Muscle of leg (tissue), 11 donors: Measurements from ENCODE around the gene SLC29A2. TPM values are rescaled to one million over a fixed set of nuclear protein-coding genes. Genes with fewer than 3 reads are reported as not detected.

Experiments
- DNase-seq: peaks from one replicate; pipeline ENCODE4 v3.0.0; 2013
- H3K27ac ChIP-seq: one replicate; pipeline ENCODE4 v1.5.1; 2013; ENCODE audit warnings: mild to moderate bottlenecking, low read length, control low read depth
- H3K27me3 ChIP-seq: one replicate; pipeline ENCODE4 v1.6.1; 2013; ENCODE audit warnings: low read length; ENCODE audit not compliant: control insufficient read depth, insufficient read depth
- H3K36me3 ChIP-seq: one replicate; pipeline ENCODE4 v1.6.1; 2013; ENCODE audit warnings: low read length; ENCODE audit not compliant: control insufficient read depth, insufficient read depth
- H3K4me1 ChIP-seq: one replicate; pipeline ENCODE4 v1.6.1; 2013; ENCODE audit warnings: low read length; ENCODE audit not compliant: control insufficient read depth, insufficient read depth
- H3K4me3 ChIP-seq: one replicate; pipeline ENCODE4 v1.5.1; 2013; ENCODE audit warnings: low read length, control low read depth
- H3K9me3 ChIP-seq: replicated peaks from 2 replicates; pipeline ENCODE4 v1.6.1; 2013; ENCODE audit warnings: low read depth, low read length; ENCODE audit not compliant: control insufficient read depth
- WGBS: methylation state at CpG from one replicate; pipeline ENCODE4 v1.1.5; 2013; ENCODE audit warnings: missing lambda C conversion rate; ENCODE audit not compliant: insufficient coverage; 5-methylcytosine and 5-hydroxymethylcytosine counted together
- polyA plus RNA-seq, 8 donors: library from polyadenylated mRNA; unstranded; fragments of 120-200 nt; gene quantifications; one replicate each; pipeline versions ENCODE4 v1.2.1 to v1.2.3, GENCODE V29; 2013; ENCODE audit warnings: inconsistent platforms in 1 of 8, low replicate concordance in 1 of 8; ENCODE audit not compliant: insufficient read length in 8 of 8, insufficient read depth in 1 of 8
- total RNA-seq: library from RNA; stranded (reverse); fragments of 120-200 nt; gene quantifications from one replicate; pipeline ENCODE4 v1.2.4, GENCODE V29; 2013

Gene SLC29A2
- total and polyA plus RNA-seq, 9 donors: 10.1 to 35.4 (median 27.5) TPM

DNA sequence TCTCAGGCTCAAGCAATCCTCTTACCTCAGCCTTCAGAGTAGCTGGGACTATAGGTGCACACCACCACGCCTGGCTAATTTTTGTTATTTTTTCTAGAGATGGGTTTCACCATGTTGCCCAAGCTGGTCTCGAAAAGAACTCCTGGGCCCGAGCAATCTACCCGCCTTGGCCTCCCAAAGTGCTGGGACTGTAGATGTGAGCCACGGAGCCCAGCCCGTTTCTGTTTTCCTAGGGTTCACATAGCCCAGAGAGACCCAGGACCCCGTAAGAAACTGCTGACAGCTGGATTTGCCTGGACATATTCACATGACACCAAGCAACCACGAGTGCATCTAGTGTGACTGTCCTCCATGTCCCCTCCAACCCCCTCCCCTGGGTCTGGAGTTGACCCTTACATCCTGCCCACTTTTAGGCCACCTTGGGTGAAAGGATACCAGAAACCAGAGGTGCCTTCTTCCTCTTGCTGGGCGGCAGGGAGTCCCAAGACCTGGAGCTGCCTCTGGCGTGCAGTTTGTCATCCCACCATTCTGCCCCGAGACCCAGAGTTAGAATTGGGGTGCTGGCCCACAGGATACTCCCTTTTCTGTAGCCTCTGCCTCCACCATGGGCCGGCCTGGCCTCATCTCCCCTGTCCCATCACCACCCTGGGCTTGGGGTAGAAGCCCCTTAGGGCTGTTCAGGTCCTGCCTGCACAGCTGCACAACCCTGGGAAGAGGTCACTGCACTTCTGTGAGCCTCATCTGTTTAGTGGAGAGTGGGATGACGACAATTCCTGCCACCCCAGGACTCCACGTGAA lies 31.7 kb downstream of the SLC29A2 start:
- 83% methylated on average over 8 of the region's 14 CpGs for WGBS

DNA sequence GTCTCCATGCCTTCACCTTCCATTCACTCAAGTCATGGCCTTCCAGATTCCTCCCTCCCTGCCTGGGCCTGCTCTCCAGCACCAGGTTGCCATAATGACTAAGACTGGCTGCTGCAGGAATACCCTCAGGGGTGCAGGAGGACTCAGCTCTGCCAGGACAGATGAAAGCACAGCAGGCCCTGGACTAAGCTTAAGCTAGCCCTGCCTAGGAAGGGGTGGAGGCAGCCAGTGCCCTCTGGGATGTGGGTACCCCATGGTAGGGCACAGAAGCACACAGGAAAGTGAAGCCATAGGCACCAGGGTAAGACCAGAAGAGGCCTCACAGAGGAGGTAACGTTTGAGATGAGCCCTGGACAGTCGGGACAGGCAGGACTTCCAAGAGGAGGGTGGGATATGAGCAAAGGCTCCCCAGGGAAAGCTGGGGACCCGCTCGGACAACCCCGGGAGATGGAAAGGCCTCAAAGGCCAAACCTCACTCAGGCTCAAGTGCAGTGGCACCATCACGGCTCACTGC lies 32.3 kb downstream of the SLC29A2 start:
- H3K4me3 ChIP-seq: no peak overlapping the region
- 86% methylated on average over 6 of the region's 6 CpGs for WGBS
- no peaks in the 10 kb centered on the region for H3K9me3 ChIP-seq
- H3K4me1 ChIP-seq: peaks cover 41% of the 10 kb centered on the region
- peaks cover 64% of the 10 kb centered on the region for H3K36me3 ChIP-seq
- peak; percentile 1 for DNase-seq
- no peak overlapping the region for H3K27ac ChIP-seq
- no peaks in the 10 kb centered on the region for H3K27me3 ChIP-seq

More for the DNA sequence above, 31.7 kb downstream of the SLC29A2 start:
- Histone ChIP-seq H3K4me3 (no peak overlapping the region), H3K36me3 (peaks cover 64% of the 10 kb centered on the region), H3K9me3 (no peaks in the 10 kb centered on the region), H3K27me3 (no peaks in the 10 kb centered on the region), H3K4me1 (peaks cover 41% of the 10 kb centered on the region), H3K27ac (no peak overlapping the region)
- no peak for DNase-seq

DNA sequence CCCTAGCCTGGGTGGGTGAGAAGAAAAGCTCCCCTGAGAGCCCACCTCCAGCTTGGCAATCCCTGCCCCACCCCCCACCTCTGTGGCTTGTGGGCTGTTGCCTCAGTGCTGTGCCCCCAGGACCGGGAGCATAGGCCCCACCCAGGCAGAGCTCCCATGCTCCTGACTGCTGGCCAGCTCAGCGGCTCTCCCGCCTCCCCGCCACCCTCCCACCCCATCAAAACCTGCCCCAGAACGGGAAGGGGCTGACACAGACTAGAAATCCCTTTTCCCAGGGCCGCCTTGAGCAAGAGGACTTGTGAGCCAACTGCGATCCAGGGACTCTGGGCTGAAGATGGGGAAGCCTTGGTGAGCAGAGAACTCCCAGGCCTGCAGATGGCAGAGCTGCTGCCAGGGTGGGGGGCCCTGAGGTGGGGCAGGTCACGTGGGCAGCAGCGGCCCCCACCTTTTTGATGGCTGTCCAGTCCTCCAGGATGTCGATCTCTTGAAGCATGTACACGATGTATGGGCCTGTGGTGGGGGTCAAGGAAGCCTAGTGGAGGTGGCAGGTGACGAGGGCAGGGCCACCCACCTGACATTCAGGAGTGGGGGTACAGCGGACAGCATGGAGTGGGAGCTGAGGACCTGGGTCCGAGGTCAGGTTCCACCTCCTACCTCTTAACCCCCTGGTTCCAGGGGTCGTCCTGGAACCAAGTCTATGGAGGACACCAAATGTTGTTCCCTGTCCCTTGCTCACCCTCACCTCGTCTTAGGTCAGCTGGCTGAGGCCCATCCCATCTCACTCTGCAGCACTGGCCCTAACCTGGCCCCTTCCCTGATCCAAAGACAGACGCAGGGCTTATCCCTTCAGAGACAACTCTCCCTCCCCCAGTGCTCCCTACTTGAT lies 33.0 kb downstream of the SLC29A2 start:
- Histone ChIP-seq H3K9me3 (no peaks in the 10 kb centered on the region), H3K27me3 (no peaks in the 10 kb centered on the region), H3K4me1 (peaks cover 37% of the 10 kb centered on the region), H3K36me3 (peaks cover 64% of the 10 kb centered on the region), H3K4me3 (no peak overlapping the region), H3K27ac (no peak overlapping the region)
- WGBS: 69% methylated on average over 14 of the region's 17 CpGs
- peak; percentile 9 for DNase-seq

DNA sequence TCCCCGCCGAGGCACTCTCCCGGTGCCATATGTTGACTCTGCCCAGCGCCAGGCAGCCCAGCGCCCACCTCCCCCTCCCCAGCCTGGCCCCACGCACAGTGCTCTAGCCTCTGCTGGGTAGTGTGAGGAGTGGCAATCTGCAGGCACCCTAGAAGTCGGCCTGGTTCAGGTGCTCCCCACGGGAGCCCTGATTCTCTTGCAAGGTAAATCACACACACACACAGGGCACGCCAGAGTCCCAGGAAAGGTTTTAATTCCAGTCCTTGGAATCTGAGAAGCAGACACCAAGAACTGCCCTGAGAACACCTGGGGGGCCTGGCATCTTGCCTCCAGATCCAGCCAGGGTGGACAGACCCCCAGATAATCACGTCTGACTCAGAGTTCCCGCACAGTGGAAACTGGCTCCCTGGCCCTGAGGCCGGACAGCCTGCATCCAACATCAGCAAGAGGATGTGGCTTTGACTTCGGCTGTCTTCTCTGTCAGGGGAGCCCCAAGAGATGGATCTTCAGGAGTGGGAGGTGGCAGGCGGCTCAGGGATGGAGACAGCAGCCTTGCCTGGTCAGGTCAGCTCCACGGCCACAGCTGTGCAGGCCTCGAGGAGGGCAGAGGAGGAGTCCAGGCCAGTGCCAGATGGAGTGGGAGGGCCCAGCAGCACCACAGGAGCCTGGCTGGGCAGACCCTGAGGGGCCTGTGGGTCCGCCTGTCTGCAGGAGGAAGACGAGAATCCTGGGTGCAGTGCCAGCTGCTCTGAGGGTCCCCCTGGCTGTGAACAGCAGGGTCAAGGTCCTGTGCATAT lies 34.3 kb downstream of the SLC29A2 start:
- 36% methylated on average over 9 of the region's 18 CpGs for WGBS
- DNase-seq: peak; percentile 22
- Histone ChIP-seq H3K27me3 (no peaks in the 10 kb centered on the region), H3K36me3 (peaks cover 61% of the 10 kb centered on the region), H3K4me1 (peaks cover 37% of the 10 kb centered on the region), H3K27ac (peak overlapping the region; percentile 86), H3K9me3 (no peaks in the 10 kb centered on the region), H3K4me3 (no peak overlapping the region)

DNA sequence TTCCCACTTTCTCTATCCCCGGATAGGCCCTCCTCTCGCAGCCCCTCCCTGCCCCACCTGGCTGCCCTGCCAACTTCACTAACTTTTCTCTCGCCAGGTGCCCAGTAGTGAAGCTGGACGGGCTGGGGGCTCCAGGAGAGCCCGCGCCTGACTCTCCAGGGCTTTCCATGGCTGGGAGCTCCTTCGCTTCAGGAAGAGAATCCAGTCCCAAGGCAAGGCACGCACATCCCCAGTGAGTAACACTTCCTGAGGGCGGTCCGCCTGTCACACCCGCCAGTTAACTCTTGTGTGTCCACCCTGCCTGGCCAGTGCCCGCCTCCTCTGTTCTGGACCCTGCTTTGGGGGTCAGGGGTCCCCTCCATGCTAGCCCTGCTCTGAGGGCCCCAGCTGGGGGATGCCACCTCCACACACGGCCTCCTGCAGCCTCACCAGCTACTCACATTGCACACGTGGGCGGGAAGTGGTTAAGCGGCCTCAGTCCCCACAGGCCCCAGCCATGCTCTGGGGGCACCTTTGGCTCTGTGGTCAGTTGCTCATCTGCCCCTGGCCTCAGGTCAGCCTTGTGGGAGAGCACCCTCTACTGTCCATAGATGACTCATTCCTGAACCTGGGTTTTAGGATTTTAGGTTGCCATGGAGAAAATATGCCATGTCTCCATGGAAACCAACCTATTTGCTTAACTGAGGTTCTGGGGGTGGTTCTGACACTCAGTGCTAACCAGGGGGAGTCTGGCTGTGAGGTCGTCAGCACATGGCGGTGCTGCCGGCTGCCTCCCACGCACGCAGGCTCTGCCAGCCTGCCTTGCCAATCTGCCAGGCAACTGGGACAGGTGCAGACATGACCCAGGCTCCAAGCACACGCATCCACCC lies 35.1 kb downstream of the SLC29A2 start, which contains the start of gene RIN1:
Gene RIN1 (minus strand): TSS at position 201 of the 869 bp plus-strand sequence. CDS start 32 bp downstream, at position 169.
- peak within 1 kb of the TSS; percentile 40 for H3K4me3 ChIP-seq
- H3K4me1 ChIP-seq: peaks cover 37% of the 10 kb centered on the region
- no peaks in the 10 kb centered on the region for H3K27me3 ChIP-seq
- peak; percentile 86 for DNase-seq
- peak within 1 kb of the TSS; percentile 86 for H3K27ac ChIP-seq
- no peaks in the 10 kb centered on the region for H3K9me3 ChIP-seq
- WGBS: 7% methylated on average over 20 of the region's 22 CpGs
- peaks cover 61% of the 10 kb centered on the region for H3K36me3 ChIP-seq

DNA sequence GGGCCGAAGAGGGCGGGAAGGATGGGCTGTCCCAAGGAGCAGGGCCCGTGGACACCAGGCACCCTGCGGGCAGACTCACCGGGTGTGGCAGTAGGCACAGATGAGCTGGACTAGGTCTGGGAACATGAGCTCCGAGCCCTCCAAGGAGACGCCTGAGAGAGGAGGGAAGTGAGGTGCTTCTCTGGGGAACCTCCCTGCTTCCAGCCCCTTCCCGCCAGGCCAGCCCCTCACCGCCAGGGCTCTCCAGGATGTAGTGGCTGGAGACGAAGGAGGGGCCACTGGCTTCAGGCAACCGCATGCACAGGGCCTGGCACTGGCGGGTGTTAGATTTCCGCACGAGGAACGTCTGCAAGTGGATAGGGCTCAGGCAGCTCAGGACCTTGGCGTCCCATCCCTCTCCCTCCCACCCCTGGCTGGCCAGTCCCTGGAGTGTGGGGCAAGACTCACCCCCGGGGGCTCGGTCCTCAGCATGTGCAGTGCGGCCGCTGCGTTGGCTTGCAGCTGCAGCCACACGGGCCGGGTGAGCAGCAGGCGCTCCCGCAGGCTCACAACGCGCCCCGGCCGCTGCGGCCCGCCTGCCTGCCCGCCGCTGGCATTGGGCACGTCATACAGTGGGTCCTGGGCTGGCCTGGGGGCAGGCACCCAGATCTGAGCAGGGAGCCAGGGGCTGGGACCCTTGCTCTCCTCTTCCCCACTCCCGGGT lies 35.9 kb downstream of the SLC29A2 start:
- no peaks in the 10 kb centered on the region for H3K27me3 ChIP-seq
- peaks cover 58% of the 10 kb centered on the region for H3K36me3 ChIP-seq
- H3K9me3 ChIP-seq: no peaks in the 10 kb centered on the region
- peaks cover 37% of the 10 kb centered on the region for H3K4me1 ChIP-seq
- H3K4me3 ChIP-seq: peak overlapping the region; percentile 40
- no peak for DNase-seq
- WGBS: 6% methylated on average over 29 of the region's 35 CpGs
- H3K27ac ChIP-seq: peak overlapping the region; percentile 86

DNA sequence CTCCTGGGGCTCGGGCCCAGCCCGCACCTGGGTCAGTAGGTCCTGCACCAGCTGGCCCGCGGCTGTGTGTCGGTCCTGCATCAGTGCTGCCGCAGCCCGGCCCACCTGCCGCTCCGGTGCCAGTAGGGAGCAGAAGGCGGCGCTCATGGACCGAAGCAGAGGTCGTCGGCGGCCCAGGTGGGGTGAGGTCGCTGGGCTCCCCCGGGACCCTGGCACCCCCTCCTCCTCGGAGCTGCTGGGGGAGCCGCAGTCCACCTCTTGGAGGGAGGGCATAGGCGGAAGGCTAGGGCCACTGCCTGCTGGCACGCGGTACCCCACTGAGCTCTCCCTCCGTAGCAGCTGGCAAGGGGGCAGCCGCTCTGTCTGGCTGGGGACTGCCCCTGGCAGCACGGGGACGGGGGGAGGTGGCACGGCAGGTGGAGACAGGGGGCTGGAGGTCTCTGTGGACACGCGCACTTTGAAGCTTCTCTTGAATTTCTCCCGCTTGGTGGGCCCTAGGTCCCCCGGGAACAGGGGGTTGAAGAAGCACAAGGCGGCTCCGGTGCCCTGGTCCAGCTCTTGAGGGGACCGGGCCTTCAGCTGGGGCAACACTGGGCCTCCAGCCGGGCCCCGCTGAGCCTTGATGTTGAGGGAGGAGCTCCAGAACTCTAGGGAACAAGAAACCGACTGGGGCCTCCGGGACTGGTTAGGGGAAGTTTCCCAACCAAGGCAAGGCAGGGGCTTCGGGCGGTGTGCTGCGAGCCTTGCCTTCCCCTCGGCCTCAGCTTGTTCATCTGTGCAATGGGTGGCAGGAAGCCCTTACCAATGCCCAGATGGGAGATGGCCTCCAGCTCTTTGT lies 36.7 kb downstream of the SLC29A2 start:
- Histone ChIP-seq H3K4me1 (peaks cover 37% of the 10 kb centered on the region), H3K36me3 (peaks cover 49% of the 10 kb centered on the region), H3K27ac (no peak overlapping the region), H3K4me3 (peak overlapping the region; percentile 40), H3K27me3 (no peaks in the 10 kb centered on the region), H3K9me3 (no peaks in the 10 kb centered on the region)
- no peak for DNase-seq
- WGBS: 61% methylated on average over 30 of the region's 42 CpGs

DNA sequence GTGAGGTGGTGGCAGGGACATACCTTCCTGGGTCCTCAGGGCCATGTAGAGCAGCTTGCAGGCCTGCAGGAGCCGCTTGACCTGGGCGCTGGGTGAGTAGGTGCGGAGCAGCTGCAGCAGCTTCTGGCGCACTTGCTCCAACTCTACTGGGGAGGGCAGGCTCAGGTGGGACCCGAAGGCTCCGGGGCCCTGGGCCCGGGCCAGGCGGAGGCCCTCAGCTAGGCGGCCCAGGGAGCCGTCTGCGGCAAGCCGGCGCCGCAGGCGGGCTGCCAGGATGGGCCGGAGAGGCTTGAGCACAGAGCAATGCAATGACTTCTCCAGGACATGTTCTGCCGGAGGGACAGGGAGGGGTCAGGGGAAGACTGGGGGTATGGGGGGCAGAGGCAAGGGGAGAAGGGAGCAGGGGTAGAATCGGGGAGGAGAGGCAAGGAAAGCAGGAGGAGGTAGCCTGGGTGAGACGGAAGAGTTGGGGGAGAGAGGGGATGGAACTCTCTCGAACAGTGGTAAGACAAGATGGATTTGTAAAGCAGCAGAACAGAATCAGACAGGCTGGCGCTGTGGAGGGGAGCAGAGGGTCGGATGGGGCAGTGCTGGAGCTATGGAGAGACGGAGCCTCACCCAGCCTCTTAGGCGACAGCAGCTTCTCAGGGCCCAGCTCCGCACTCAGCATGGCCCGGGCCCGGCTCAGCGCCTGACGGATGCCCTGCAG lies 37.5 kb downstream of the SLC29A2 start:
- peaks cover 37% of the 10 kb centered on the region for H3K4me1 ChIP-seq
- peak; percentile 4 for DNase-seq
- H3K4me3 ChIP-seq: no peak overlapping the region
- H3K27me3 ChIP-seq: no peaks in the 10 kb centered on the region
- no peak overlapping the region for H3K27ac ChIP-seq
- peaks cover 41% of the 10 kb centered on the region for H3K36me3 ChIP-seq
- H3K9me3 ChIP-seq: no peaks in the 10 kb centered on the region
- 53% methylated on average over 24 of the region's 29 CpGs for WGBS
